Tibial nerve (tissue), 3 donors: ENCODE measurements around the gene PPP2R2C.

Experiments
- POLR2A ChIP-seq, 2 donors: fragments of 450-650 bp; IDR thresholded peaks; one replicate each; pipeline ENCODE4 v1.6.1; 2017; ENCODE audit warnings: antibody characterized with exemption in 2 of 2, mild to moderate bottlenecking in 2 of 2, moderate library complexity in 2 of 2
- TF ChIP-seq, protein P1 (sequence below), 5 experiments: fragments of 200-600 bp in 3 of 5; fragments of 450-650 bp in 2 of 5; sonication (generic) in 3 of 5; IDR thresholded peaks; one replicate each; pipeline ENCODE4 v1.5.1; 2016 to 2019; ENCODE audit warnings: antibody characterized with exemption in 5 of 5, mild to moderate bottlenecking in 3 of 5, moderate library complexity in 2 of 5

GRCh38 chr4:6391186-6391851, 81.1 kb downstream of the PPP2R2C start:
- TF ChIP-seq, protein P1, sequence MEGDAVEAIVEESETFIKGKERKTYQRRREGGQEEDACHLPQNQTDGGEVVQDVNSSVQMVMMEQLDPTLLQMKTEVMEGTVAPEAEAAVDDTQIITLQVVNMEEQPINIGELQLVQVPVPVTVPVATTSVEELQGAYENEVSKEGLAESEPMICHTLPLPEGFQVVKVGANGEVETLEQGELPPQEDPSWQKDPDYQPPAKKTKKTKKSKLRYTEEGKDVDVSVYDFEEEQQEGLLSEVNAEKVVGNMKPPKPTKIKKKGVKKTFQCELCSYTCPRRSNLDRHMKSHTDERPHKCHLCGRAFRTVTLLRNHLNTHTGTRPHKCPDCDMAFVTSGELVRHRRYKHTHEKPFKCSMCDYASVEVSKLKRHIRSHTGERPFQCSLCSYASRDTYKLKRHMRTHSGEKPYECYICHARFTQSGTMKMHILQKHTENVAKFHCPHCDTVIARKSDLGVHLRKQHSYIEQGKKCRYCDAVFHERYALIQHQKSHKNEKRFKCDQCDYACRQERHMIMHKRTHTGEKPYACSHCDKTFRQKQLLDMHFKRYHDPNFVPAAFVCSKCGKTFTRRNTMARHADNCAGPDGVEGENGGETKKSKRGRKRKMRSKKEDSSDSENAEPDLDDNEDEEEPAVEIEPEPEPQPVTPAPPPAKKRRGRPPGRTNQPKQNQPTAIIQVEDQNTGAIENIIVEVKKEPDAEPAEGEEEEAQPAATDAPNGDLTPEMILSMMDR (IDR thresholded peaks at IDR 0.05): no peak
- TF ChIP-seq POLR2A (IDR thresholded peaks at IDR 0.05): no peak
